Measurements from ENCODE around the gene RAB1A. TPM values are rescaled to one million over a fixed set of nuclear protein-coding genes. Genes with fewer than 3 reads are reported as not detected.

RAB1A gene
- total and polyA plus RNA-seq, 10 of the 15 experiments (the other 5 are each of a cell fraction or from before 2014, with no cell fraction given): 48.9 to 171 (median 83.4) TPM

- TF ChIP-seq SP1 (IDR thresholded peaks at IDR 0.05; ENCODE audit: low read depth, low read length) (peak; percentile 64), GATAD2B (conservative IDR thresholded peaks at IDR 0.05; ENCODE audit: low read depth) (peak; percentile 68), RUNX3 (IDR thresholded peaks at IDR 0.05; ENCODE audit: low read length) (peak; percentile 43; the same call in 1 of the 2 replicates), MYC (IDR thresholded peaks at IDR 0.05; ENCODE audit: insufficient read depth, insufficient read length, insufficient replicate concordance, low read length, severe bottlenecking) (peak; percentile 56), ATF7 (IDR thresholded peaks at IDR 0.05; ENCODE audit: low read depth) (peak; percentile 93), NFYA (IDR thresholded peaks at IDR 0.05; ENCODE audit: borderline replicate concordance, low read depth, low read length) (no peak), NR2C1 (IDR thresholded peaks at IDR 0.05) (peak; percentile 87), CBX5 (IDR thresholded peaks at IDR 0.05; ENCODE audit: low read depth) (no peak), DPF2 (IDR thresholded peaks at IDR 0.05) (no peak), REST (IDR thresholded peaks at IDR 0.05; ENCODE audit: low read depth, low read length) (0 out of 2 replicates have a peak, but pooled peaks have one; percentile 6), FOXM1 (IDR thresholded peaks at IDR 0.05; ENCODE audit: low read depth, low read length) (no peak), PML (IDR thresholded peaks at IDR 0.05; ENCODE audit: low read length) (no peak), ZNF687 (IDR thresholded peaks at IDR 0.05) (no peak; the same call in 1 of the 2 replicates), RELA (IDR thresholded peaks at IDR 0.05; ENCODE audit: borderline replicate concordance, partially characterized antibody) (no peak), IKZF1 (conservative IDR thresholded peaks at IDR 0.05) (peak; percentile 99), GABPA (IDR thresholded peaks at IDR 0.05; ENCODE audit: low read depth) (no peak), MEF2B (IDR thresholded peaks at IDR 0.05; ENCODE audit: partially characterized antibody, poor library complexity, severe bottlenecking) (no peak), SRF (IDR thresholded peaks at IDR 0.05; ENCODE audit: low read depth in 2 of 2, low read length in 2 of 2) (peak in 1 of 2 experiments; percentile 3; a peak in 1 of 4 replicates), SIN3A (IDR thresholded peaks at IDR 0.05; ENCODE audit: low read depth, low read length) (peak; percentile 81; the same call in 1 of the 2 replicates), YY1 (IDR thresholded peaks at IDR 0.05; ENCODE audit: low read depth, low read length) (peak; percentile 99), RAD51 (IDR thresholded peaks at IDR 0.05) (no peak), NRF1 (conservative IDR thresholded peaks at IDR 0.05; ENCODE audit: low read depth, low read length) (peak; percentile 85)
Observed at GRCh38 chr2:65129826-65130663, at the start of gene RAB1A (continued).

All from GM12878 (cell line).